SKM-1 (cell line): ENCODE data around the gene TRAF1.
A peak's percentile ranks its signal among the peaks of the same experiment; 100 is the strongest.

Source experiments
- DNase-seq: peaks from one replicate; lab custom pipeline; 2025; ENCODE audit not compliant: unreplicated experiment; lab: John Stamatoyannopoulos, UW

TRAF1 gene

GRCh38 chr9:120890320-120891244 lies 36.0 kb downstream of the TRAF1 start:
- DNase-seq, result no peak

GRCh38 chr9:120889606-120890271 lies 36.9 kb downstream of the TRAF1 start:
- DNase-seq, result no peak

GRCh38 chr9:120888626-120889025 lies 38.0 kb downstream of the TRAF1 start:
- no peak for DNase-seq

- no peak for DNase-seq
Measured at GRCh38 chr9:120886490-120886967, 40.1 kb downstream of the TRAF1 start.

GRCh38 chr9:120885958-120886357 lies 40.6 kb downstream of the TRAF1 start:
- DNase-seq, result no peak

GRCh38 chr9:120885457-120885856 lies 41.1 kb downstream of the TRAF1 start:
- no peak for DNase-seq

GRCh38 chr9:120883608-120883996 lies 43.0 kb downstream of the TRAF1 start:
- no peak for DNase-seq

GRCh38 chr9:120882935-120883607 lies 43.5 kb downstream of the TRAF1 start:
- DNase-seq, result no peak

- no peak for DNase-seq
Measured at GRCh38 chr9:120879446-120879845, 47.1 kb downstream of the TRAF1 start.

GRCh38 chr9:120878188-120879130 lies 48.1 kb downstream of the TRAF1 start:
- no peak for DNase-seq

GRCh38 chr9:120877276-120878034 lies 49.1 kb downstream of the TRAF1 start:
- peak; percentile 68 for DNase-seq

GRCh38 chr9:120876842-120877240 lies 49.8 kb downstream of the TRAF1 start, which contains the start of gene PHF19:
Gene PHF19 (minus strand): TSS chr9:120877188. CDS start chr9:120874741, 2,447 bp downstream.
- DNase-seq, result peak; percentile 40

GRCh38 chr9:120875954-120876841 lies 50.4 kb downstream of the TRAF1 start:
- peak; percentile 91 for DNase-seq

GRCh38 chr9:120875643-120875953 lies 51.0 kb downstream of the TRAF1 start:
- DNase-seq, result no peak

- DNase-seq, result no peak
Measured at GRCh38 chr9:120875195-120875565, 51.4 kb downstream of the TRAF1 start.

GRCh38 chr9:120874226-120875194 lies 52.1 kb downstream of the TRAF1 start:
- DNase-seq, result no peak

- DNase-seq, result no peak
Measured at GRCh38 chr9:120873512-120873911, 53.1 kb downstream of the TRAF1 start.
